HepG2 (cell line): ENCODE measurements around the gene TMEM107. TPM values are rescaled to one million over a fixed set of nuclear protein-coding genes. Genes with fewer than 3 reads are reported as not detected.

Experiments
- ARID2 ChIP-seq: sonication (generic); formaldehyde crosslinking; IDR thresholded peaks from 2 replicates; pipeline ENCODE4 v1.8.1; 2022; ENCODE audit warnings: mild to moderate bottlenecking, missing genetic modification reagents, borderline replicate concordance
- FOSL1 ChIP-seq: sonication (generic); formaldehyde crosslinking; IDR thresholded peaks from 2 replicates; pipeline ENCODE4 v1.9.0; 2021; ENCODE audit warnings: missing genetic modification reagents, borderline replicate concordance
- FOXP1 ChIP-seq, 2 experiments: fragments of 450-650 bp in 1 of 2; IDR thresholded peaks; 2 replicates each; pipeline ENCODE4 v1.6.1; 2017 to 2018; ENCODE audit warnings: antibody characterized with exemption in 1 of 2
- GATAD1 ChIP-seq: IDR thresholded peaks from 2 replicates; pipeline ENCODE4 v1.6.1; 2016; ENCODE audit warnings: missing genetic modification reagents, missing compliant biosample characterization
- HOXA3 ChIP-seq: sonication (generic); formaldehyde crosslinking; IDR thresholded peaks from 2 replicates; pipeline ENCODE4 v1.5.0; 2020; ENCODE audit warnings: missing genetic modification reagents
- KAT2B ChIP-seq: fragments of 150-350 bp; IDR thresholded peaks from 2 replicates; pipeline ENCODE4 v1.6.1; 2014; ENCODE audit warnings: low read depth, low read length, borderline replicate concordance
- POGK ChIP-seq: sonication (generic); formaldehyde crosslinking; conservative IDR thresholded peaks from 2 replicates; pipeline ENCODE4 v1.8.0; 2022; ENCODE audit warnings: mild to moderate bottlenecking, moderate library complexity, missing genetic modification reagents
- SAP130 ChIP-seq: IDR thresholded peaks from 2 replicates; pipeline ENCODE4 v1.6.1; 2016; ENCODE audit warnings: low read depth
- SMAD9 ChIP-seq: sonication (generic); formaldehyde crosslinking; IDR thresholded peaks from 2 replicates; pipeline ENCODE4 v1.5.1; 2020; ENCODE audit warnings: mild to moderate bottlenecking, missing genetic modification reagents
- SP4 ChIP-seq: sonication (generic); formaldehyde crosslinking; IDR thresholded peaks from 2 replicates; pipeline ENCODE4 v1.8.1; 2023; ENCODE audit warnings: mild to moderate bottlenecking, missing genetic modification reagents
- TBX2 ChIP-seq: sonication (generic); formaldehyde crosslinking; IDR thresholded peaks from 2 replicates; pipeline ENCODE4 v1.5.0; 2020; ENCODE audit warnings: missing genetic modification reagents, mild to moderate bottlenecking, borderline replicate concordance
- ZBTB33 ChIP-seq: sonication (generic); formaldehyde crosslinking; IDR thresholded peaks from 2 replicates; pipeline ENCODE4 v1.4.0; 2020; ENCODE audit warnings: missing genetic modification reagents
- ZGPAT ChIP-seq: IDR thresholded peaks from 2 replicates; pipeline ENCODE4 v1.6.1; 2016; ENCODE audit warnings: mild to moderate bottlenecking
- ZKSCAN5 ChIP-seq: sonication (generic); formaldehyde crosslinking; IDR thresholded peaks from 2 replicates; pipeline ENCODE4 v1.5.1; 2020; ENCODE audit warnings: mild to moderate bottlenecking, missing genetic modification reagents
- ZNF367 ChIP-seq: sonication (generic); formaldehyde crosslinking; IDR thresholded peaks from 2 replicates; pipeline ENCODE4 v1.4.0; 2020; ENCODE audit warnings: missing genetic modification reagents, borderline replicate concordance
- ZNF430 ChIP-seq: sonication (generic); formaldehyde crosslinking; IDR thresholded peaks from 2 replicates; pipeline ENCODE4 v1.9.0; 2021; ENCODE audit warnings: mild to moderate bottlenecking, missing genetic modification reagents
- ZNF660 ChIP-seq: sonication (generic); formaldehyde crosslinking; IDR thresholded peaks from 2 replicates; pipeline ENCODE4 v1.5.1; 2020; ENCODE audit warnings: mild to moderate bottlenecking, low read depth, missing genetic modification reagents, borderline replicate concordance
- polyA plus RNA-seq, 8 experiments: library from polyadenylated mRNA; depleted of rRNA in 3 of 8; stranded (reverse) in 7 of 8; unstranded in 1 of 8; fragments of >200 nt; fragmentation: Illumina TruSeq in 4 of 8; extraction: Trizol in 4 of 8; gene quantifications; 2 replicates each; pipeline versions ENCODE4 v1.2.1 to v1.2.3, GENCODE V29; 2011 to 2016; ENCODE audit warnings: low read depth in 4 of 8, missing spikeins in 1 of 8, mixed read lengths in 1 of 8; ENCODE audit not compliant: insufficient read depth in 1 of 8
- total RNA-seq, 5 experiments: library from RNA; depleted of rRNA; stranded (reverse); fragments of >200 nt; fragmentation: Illumina TruSeq; extraction: Trizol; gene quantifications; 2 replicates each; pipeline ENCODE4 v1.2.3, GENCODE V29; 2016; ENCODE audit warnings: low read depth in 1 of 5
- TF ChIP-seq, protein P1 (sequence below): IDR thresholded peaks from 2 replicates; pipeline ENCODE4 v1.6.1; 2012; ENCODE audit warnings: inconsistent platforms
- TF ChIP-seq, protein P2 (sequence below): sonication (generic); formaldehyde crosslinking; IDR thresholded peaks from 2 replicates; pipeline ENCODE4 v1.4.0; 2020; ENCODE audit warnings: missing genetic modification reagents
- TF ChIP-seq, protein P3 (sequence below): sonication (generic); formaldehyde crosslinking; conservative IDR thresholded peaks from 2 replicates; pipeline ENCODE4 v1.8.0; 2022; ENCODE audit warnings: low read depth, missing genetic modification reagents

Gene TMEM107
- total and polyA plus RNA-seq, 2 of the 13 experiments (the other 11 are each of a cell fraction or from before 2014, with no cell fraction given): 7.2 to 15.3 TPM

- TF ChIP-seq ZGPAT (peak; percentile 90), FOXP1 (IDR thresholded peaks at IDR 0.05) (no peak), FOXP1 (CRISPR knock-in tag; IDR thresholded peaks at IDR 0.05) (0 out of 2 replicates have a peak, but pooled peaks have one; percentile 11), ZNF430 (peak; percentile 92), GATAD1 (CRISPR knock-in tag) (peak; percentile 41; the same call in 1 of the 2 replicates), SP4 (CRISPR knock-in tag) (peak; percentile 91), SMAD9 (CRISPR knock-in tag) (no peak), ARID2 (CRISPR knock-in tag) (0 out of 2 replicates have a peak, but pooled peaks have one; percentile 59), FOSL1 (CRISPR knock-in tag) (no peak), ZBTB33 (CRISPR knock-in tag) (peak; percentile 16; the same call in 1 of the 2 replicates), TBX2 (CRISPR knock-in tag) (peak; percentile 89; the same call in 1 of the 2 replicates), ZNF367 (peak; percentile 41), POGK (CRISPR knock-in tag) (peak; percentile 77; the same call in 1 of the 2 replicates), ZNF660 (CRISPR knock-in tag) (no peak), HOXA3 (CRISPR knock-in tag) (peak; percentile 77), KAT2B (no peak), ZKSCAN5 (no peak), SAP130 (peak; percentile 84)
- TF ChIP-seq, protein P1, sequence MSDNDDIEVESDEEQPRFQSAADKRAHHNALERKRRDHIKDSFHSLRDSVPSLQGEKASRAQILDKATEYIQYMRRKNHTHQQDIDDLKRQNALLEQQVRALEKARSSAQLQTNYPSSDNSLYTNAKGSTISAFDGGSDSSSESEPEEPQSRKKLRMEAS: peak; percentile 87
- TF ChIP-seq, protein P2, sequence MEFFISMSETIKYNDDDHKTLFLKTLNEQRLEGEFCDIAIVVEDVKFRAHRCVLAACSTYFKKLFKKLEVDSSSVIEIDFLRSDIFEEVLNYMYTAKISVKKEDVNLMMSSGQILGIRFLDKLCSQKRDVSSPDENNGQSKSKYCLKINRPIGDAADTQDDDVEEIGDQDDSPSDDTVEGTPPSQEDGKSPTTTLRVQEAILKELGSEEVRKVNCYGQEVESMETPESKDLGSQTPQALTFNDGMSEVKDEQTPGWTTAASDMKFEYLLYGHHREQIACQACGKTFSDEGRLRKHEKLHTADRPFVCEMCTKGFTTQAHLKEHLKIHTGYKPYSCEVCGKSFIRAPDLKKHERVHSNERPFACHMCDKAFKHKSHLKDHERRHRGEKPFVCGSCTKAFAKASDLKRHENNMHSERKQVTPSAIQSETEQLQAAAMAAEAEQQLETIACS (CRISPR knock-in tag): no peak
- TF ChIP-seq, protein P3, sequence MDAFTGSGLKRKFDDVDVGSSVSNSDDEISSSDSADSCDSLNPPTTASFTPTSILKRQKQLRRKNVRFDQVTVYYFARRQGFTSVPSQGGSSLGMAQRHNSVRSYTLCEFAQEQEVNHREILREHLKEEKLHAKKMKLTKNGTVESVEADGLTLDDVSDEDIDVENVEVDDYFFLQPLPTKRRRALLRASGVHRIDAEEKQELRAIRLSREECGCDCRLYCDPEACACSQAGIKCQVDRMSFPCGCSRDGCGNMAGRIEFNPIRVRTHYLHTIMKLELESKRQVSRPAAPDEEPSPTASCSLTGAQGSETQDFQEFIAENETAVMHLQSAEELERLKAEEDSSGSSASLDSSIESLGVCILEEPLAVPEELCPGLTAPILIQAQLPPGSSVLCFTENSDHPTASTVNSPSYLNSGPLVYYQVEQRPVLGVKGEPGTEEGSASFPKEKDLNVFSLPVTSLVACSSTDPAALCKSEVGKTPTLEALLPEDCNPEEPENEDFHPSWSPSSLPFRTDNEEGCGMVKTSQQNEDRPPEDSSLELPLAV (CRISPR knock-in tag): no peak
Observed at GRCh38 chr17:8138672-8139371, 37.4 kb downstream of the TMEM107 start (continued).
